Breast epithelium (tissue), 3 donors: ENCODE data around the gene TTC28.

Experiments
- POLR2A ChIP-seq: fragments of 450-650 bp; IDR thresholded peaks from one replicate; pipeline ENCODE4 v1.6.1; 2016; ENCODE audit warnings: antibody characterized with exemption, mild to moderate bottlenecking, moderate library complexity
- TF ChIP-seq, protein P1 (sequence below), 3 donors: fragments of 450-650 bp; IDR thresholded peaks; one replicate each; pipeline ENCODE4 v1.5.1; 2016 to 2017; ENCODE audit warnings: antibody characterized with exemption in 3 of 3, mild to moderate bottlenecking in 3 of 3, moderate library complexity in 3 of 3

GRCh38 chr22:27937453-27937852, 742.2 kb downstream of the TTC28 start:
- no peak for TF ChIP-seq POLR2A
- TF ChIP-seq, protein P1, sequence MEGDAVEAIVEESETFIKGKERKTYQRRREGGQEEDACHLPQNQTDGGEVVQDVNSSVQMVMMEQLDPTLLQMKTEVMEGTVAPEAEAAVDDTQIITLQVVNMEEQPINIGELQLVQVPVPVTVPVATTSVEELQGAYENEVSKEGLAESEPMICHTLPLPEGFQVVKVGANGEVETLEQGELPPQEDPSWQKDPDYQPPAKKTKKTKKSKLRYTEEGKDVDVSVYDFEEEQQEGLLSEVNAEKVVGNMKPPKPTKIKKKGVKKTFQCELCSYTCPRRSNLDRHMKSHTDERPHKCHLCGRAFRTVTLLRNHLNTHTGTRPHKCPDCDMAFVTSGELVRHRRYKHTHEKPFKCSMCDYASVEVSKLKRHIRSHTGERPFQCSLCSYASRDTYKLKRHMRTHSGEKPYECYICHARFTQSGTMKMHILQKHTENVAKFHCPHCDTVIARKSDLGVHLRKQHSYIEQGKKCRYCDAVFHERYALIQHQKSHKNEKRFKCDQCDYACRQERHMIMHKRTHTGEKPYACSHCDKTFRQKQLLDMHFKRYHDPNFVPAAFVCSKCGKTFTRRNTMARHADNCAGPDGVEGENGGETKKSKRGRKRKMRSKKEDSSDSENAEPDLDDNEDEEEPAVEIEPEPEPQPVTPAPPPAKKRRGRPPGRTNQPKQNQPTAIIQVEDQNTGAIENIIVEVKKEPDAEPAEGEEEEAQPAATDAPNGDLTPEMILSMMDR (IDR thresholded peaks at IDR 0.05): no peak
